Vagina (tissue), 2 donors: ENCODE measurements around the gene BET1.

Source experiments
- POLR2A ChIP-seq, 2 donors: fragments of 450-650 bp; IDR thresholded peaks; one replicate each; pipeline ENCODE4 v1.6.1; 2017; ENCODE audit warnings: antibody characterized with exemption in 2 of 2, mild to moderate bottlenecking in 2 of 2, moderate library complexity in 2 of 2
- POLR2AphosphoS5 ChIP-seq, 2 donors: sonication (generic); formaldehyde crosslinking; IDR thresholded peaks; one replicate each; pipeline ENCODE4 v1.9.0; 2017; ENCODE audit warnings: antibody characterized with exemption in 2 of 2, mild to moderate bottlenecking in 2 of 2, low read depth in 1 of 2; ENCODE audit not compliant: insufficient read depth in 1 of 2
- TF ChIP-seq, protein P1 (sequence below), 3 experiments: fragments of 450-650 bp in 2 of 3; fragments of 200-600 bp in 1 of 3; sonication (generic) in 1 of 3; IDR thresholded peaks; one replicate each; pipeline ENCODE4 v1.5.1; 2017 to 2019; ENCODE audit warnings: antibody characterized with exemption in 3 of 3, mild to moderate bottlenecking in 2 of 3, moderate library complexity in 2 of 3

DNA sequence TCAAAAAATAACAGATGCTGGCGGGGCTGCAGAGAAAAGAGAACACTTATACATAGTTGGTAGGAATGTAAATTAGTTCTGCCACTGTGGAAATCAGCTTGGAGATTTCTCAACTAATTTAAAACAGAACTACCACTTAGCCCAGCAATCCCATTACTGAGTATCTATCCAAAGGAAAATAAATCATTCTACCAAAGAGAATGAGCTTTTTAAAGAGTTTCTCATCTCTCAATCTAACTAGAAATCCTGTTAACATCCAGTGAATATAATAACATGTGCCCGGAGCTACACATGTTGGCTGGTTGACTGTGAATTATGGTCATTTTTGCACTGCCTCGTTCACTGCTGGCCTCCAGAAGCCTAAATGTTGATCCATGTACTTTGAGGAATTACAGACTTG, 39.3 kb downstream of the BET1 start:
- TF ChIP-seq, protein P1, sequence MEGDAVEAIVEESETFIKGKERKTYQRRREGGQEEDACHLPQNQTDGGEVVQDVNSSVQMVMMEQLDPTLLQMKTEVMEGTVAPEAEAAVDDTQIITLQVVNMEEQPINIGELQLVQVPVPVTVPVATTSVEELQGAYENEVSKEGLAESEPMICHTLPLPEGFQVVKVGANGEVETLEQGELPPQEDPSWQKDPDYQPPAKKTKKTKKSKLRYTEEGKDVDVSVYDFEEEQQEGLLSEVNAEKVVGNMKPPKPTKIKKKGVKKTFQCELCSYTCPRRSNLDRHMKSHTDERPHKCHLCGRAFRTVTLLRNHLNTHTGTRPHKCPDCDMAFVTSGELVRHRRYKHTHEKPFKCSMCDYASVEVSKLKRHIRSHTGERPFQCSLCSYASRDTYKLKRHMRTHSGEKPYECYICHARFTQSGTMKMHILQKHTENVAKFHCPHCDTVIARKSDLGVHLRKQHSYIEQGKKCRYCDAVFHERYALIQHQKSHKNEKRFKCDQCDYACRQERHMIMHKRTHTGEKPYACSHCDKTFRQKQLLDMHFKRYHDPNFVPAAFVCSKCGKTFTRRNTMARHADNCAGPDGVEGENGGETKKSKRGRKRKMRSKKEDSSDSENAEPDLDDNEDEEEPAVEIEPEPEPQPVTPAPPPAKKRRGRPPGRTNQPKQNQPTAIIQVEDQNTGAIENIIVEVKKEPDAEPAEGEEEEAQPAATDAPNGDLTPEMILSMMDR (IDR thresholded peaks at IDR 0.05), result no peak
- TF ChIP-seq POLR2AphosphoS5 (IDR thresholded peaks at IDR 0.05; ENCODE audit: insufficient read depth in 1 of 2, low read depth in 1 of 2) (no peak), POLR2A (IDR thresholded peaks at IDR 0.05) (no peak)
